Nephron progenitor cell (in vitro differentiated cells): Measurements from ENCODE around the gene LMAN1L.
A peak's percentile ranks its signal among the peaks of the same experiment; 100 is the strongest.

Experiments
- DNase-seq: peaks from one replicate; pipeline ENCODE4 v3.0.0; 2021
- H3K27ac Mint-ChIP-seq: 2 replicates; pipeline ENCODE4 v1.8.0; 2021; ENCODE audit warnings: mild to moderate bottlenecking, moderate library complexity, mixed read lengths
- H3K27me3 Mint-ChIP-seq: 2 replicates; pipeline ENCODE4 v1.8.0; 2021; ENCODE audit warnings: mild to moderate bottlenecking, low read depth, mixed read lengths; ENCODE audit not compliant: poor library complexity
- H3K36me3 Mint-ChIP-seq: 2 replicates; pipeline ENCODE4 v1.8.0; 2021; ENCODE audit warnings: low read depth, mixed read lengths
- H3K4me1 Mint-ChIP-seq: 2 replicates; pipeline ENCODE4 v1.8.0; 2021; ENCODE audit warnings: mixed read lengths
- H3K4me3 Mint-ChIP-seq: 2 replicates; pipeline ENCODE4 v1.8.0; 2021; ENCODE audit warnings: mild to moderate bottlenecking, moderate library complexity, mixed read lengths
- H3K9me3 Mint-ChIP-seq: 2 replicates; pipeline ENCODE4 v1.8.0; 2021; ENCODE audit warnings: mild to moderate bottlenecking, moderate library complexity, mixed read lengths
- TF ChIP-seq, protein P1 (sequence below): fragments of 200-600 bp; sonication (generic); IDR thresholded peaks from 2 replicates; pipeline ENCODE4 v1.5.0; 2021; ENCODE audit warnings: antibody characterized with exemption

Gene LMAN1L

GRCh38 chr15:74830868-74831267 is 18.2 kb downstream of the LMAN1L start:
- TF ChIP-seq, protein P1, sequence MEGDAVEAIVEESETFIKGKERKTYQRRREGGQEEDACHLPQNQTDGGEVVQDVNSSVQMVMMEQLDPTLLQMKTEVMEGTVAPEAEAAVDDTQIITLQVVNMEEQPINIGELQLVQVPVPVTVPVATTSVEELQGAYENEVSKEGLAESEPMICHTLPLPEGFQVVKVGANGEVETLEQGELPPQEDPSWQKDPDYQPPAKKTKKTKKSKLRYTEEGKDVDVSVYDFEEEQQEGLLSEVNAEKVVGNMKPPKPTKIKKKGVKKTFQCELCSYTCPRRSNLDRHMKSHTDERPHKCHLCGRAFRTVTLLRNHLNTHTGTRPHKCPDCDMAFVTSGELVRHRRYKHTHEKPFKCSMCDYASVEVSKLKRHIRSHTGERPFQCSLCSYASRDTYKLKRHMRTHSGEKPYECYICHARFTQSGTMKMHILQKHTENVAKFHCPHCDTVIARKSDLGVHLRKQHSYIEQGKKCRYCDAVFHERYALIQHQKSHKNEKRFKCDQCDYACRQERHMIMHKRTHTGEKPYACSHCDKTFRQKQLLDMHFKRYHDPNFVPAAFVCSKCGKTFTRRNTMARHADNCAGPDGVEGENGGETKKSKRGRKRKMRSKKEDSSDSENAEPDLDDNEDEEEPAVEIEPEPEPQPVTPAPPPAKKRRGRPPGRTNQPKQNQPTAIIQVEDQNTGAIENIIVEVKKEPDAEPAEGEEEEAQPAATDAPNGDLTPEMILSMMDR: no peak
- H3K9me3 Mint-ChIP-seq: no peaks in the 10 kb centered on the region
- no peak overlapping the region for H3K27ac Mint-ChIP-seq
- peaks cover 57% of the 10 kb centered on the region for H3K27me3 Mint-ChIP-seq
- no peaks in the 10 kb centered on the region for H3K36me3 Mint-ChIP-seq
- H3K4me1 Mint-ChIP-seq: peaks cover 35% of the 10 kb centered on the region
- no peak overlapping the region for H3K4me3 Mint-ChIP-seq
- DNase-seq: no peak

DNA sequence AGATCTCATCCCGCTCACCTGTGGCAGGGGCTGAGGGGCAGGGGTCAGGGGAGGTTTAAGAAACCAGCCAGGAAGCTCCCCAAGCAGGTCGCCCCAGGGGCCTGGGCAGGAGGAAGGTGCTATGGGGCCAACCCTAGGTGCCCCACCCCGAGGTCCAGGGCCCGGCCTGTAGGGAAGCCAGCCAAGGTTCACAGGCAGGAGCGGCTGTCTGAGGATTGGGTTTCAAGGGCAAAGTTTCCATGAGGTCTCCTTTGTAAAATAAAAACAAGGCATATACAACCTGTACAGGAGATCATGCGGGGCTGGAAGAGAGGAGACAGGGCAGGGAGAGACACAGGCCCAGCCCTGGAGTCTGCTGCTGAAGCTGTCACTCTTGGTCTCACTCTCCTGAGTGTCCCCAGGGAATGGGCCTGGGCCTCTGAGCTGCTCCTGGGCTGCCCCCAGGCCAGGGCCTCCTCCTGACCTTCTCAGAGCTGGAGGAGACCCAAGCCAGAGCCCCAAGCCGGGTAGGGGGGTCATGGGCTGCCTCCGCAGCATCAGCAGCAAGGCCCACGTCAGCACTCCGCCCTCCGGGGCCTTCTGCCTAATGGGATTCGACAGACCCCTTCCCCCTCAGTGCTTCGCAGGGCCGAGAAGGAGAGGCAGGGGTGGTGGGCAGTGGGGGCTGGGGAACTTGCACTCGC is 19.3 kb downstream of the LMAN1L start:
- Mint-ChIP-seq H3K27me3 (peaks cover 50% of the 10 kb centered on the region), H3K9me3 (no peaks in the 10 kb centered on the region), H3K36me3 (no peaks in the 10 kb centered on the region), H3K27ac (no peak overlapping the region), H3K4me3 (no peak overlapping the region), H3K4me1 (peaks cover 35% of the 10 kb centered on the region)
- TF ChIP-seq, protein P1: no peak
- DNase-seq: peak; percentile 20

DNA sequence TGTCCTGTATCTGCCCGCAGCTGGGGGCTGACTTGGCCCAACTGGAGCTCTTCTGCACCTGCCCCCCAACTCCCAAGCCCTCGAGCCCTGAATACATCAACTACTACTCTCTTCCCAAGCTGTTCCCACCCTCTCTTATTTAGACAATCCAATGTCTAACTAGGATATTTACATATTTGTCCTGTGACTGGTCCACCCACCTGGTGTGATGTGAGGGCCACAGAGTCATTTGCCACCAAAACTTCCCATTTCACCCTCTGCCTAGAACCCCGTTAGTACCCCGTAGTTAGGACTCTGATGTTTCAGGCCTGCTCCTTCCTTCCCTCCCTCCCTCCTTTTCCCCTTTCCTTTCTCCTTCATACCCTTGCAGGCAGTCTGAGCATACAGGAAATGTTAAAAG is 20.2 kb downstream of the LMAN1L start:
- TF ChIP-seq, protein P1: no peak
- Mint-ChIP-seq H3K9me3 (no peaks in the 10 kb centered on the region), H3K4me1 (peaks cover 39% of the 10 kb centered on the region), H3K36me3 (no peaks in the 10 kb centered on the region), H3K27ac (no peak overlapping the region), H3K4me3 (no peak overlapping the region), H3K27me3 (peaks cover 41% of the 10 kb centered on the region)
- DNase-seq: no peak

DNA sequence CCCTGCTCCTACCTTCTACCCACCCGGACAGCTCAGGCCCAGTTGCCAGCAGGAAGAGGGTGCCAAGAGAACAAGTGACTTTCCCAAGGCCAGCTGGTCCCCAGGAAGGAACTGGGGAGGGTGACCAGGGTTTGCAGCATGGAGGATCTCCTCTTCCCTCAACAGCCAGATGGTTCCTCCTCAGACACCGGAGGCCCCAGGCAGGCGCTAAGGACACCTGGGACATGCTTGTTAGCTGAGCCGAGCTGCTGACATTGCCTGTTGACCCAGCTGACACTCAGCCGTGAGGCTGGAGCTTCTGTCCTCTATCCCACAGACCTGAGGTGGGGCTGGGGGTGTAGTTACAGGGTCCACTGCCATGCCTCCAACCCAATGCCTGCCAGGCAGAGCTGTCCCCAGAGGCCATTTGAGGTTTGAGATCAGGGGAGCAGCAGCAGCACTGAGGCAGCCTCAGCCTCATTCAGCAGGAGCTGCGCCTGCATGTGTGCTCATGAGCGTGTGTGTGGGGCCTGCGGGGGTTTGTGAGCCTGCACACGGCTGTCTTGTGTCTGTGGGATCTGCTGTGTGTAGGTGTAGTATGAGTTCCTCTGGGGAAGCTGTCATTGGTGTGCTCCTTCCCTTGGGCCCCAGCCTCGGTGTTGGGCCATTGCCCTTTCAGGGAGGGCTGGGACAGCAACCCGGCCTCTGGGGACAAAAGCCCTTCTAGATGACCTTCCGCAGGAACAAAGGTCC is 20.9 kb downstream of the LMAN1L start:
- Mint-ChIP-seq H3K9me3 (no peaks in the 10 kb centered on the region), H3K4me3 (no peak overlapping the region), H3K27ac (no peak overlapping the region), H3K4me1 (peaks cover 39% of the 10 kb centered on the region), H3K27me3 (peaks cover 34% of the 10 kb centered on the region), H3K36me3 (no peaks in the 10 kb centered on the region)
- DNase-seq: no peak
- TF ChIP-seq, protein P1: no peak

- peak overlapping the region; percentile 40 for H3K27ac Mint-ChIP-seq
- no peaks in the 10 kb centered on the region for H3K9me3 Mint-ChIP-seq
- no peaks in the 10 kb centered on the region for H3K36me3 Mint-ChIP-seq
- TF ChIP-seq, protein P1: peak; percentile 72
- no peak overlapping the region for H3K4me3 Mint-ChIP-seq
- H3K4me1 Mint-ChIP-seq: peaks cover 51% of the 10 kb centered on the region
- DNase-seq: peak; percentile 76
- H3K27me3 Mint-ChIP-seq: peaks cover 22% of the 10 kb centered on the region
These were observed 22.7 kb downstream of the LMAN1L start for GRCh38 chr15:74835312-74835823.
